Kidney capillary endothelial cell (primary cell): ENCODE results near the gene ASPHD1.
"Not testable (repeated sequence)": the region's sequence is repeated elsewhere in the genome, so short reads cannot be mapped to it uniquely, and the experiment has no call there.

Source experiments
- DNase-seq: peaks from one replicate; pipeline ENCODE4 v3.0.0-alpha.2; 2018; ENCODE audit warnings: low spot score

The ASPHD1 gene

GRCh38 chr16:29907973-29908372 is 7.7 kb downstream of the ASPHD1 start:
- no peak for DNase-seq

- DNase-seq, result no peak
These were observed 8.5 kb downstream of the ASPHD1 start for GRCh38 chr16:29908719-29909220.

DNA sequence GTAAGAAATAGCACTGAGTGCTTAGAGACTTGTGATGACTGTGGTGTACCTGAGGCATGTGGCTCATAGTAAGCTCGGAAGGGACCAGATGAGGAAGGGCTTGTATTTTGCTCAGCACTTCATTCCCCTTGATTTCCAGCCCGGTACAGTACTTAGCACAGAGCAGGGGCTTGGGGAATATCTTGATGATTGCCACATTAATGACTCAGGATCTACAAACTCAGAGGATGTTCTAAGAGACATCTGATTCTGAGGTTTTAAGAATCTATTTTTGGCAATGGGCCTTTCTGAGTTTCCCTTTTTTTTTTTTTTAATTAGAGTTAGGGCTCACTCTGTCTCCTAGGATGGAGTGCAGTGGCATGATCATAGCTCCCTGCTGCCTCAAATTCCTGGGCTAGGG is 9.1 kb downstream of the ASPHD1 start:
- DNase-seq, result no peak

GRCh38 chr16:29909851-29910250 is 9.6 kb downstream of the ASPHD1 start:
- not testable (repeated sequence) for DNase-seq

GRCh38 chr16:29910819-29911675 is 10.8 kb downstream of the ASPHD1 start:
- no peak for DNase-seq

GRCh38 chr16:29911676-29912010 is 11.4 kb downstream of the ASPHD1 start:
- no peak for DNase-seq

GRCh38 chr16:29912087-29912486 is 11.8 kb downstream of the ASPHD1 start:
- DNase-seq, result no peak

GRCh38 chr16:29913514-29913913 is 13.2 kb downstream of the ASPHD1 start:
- DNase-seq, result no peak

DNA sequence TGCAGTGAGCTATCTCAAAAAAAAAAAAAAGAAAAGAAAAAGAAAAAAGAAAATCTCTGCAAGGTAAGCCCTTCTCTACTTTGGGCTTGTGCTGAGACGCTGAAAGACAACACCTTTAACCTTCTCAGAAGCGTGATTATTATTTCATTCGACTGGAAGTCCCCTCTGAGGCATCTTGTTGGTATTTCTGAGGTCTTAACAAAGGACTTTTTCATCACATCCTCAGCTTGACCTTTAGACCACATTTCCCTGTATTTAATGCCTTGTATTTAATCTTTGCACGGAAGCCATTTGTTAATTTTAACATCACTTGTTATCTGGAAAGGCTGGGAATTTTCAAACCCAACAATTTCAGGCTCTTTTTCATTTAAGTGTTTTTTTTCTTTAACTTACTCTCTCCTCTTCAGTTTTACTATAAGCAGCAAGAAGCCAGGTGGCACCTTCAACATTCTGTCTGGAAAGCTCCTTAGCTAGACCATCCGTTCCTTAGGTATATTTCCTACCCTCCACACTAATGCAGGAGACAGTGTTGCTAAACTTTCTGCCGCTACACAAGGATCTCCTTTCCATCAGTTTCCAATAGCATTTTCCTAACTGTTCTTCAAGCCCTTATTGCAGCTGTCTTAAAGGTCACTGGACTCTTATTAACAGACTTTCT is 15.4 kb downstream of the ASPHD1 start:
- DNase-seq, result peak; percentile 13

GRCh38 chr16:29916979-29917378 is 16.7 kb downstream of the ASPHD1 start:
- DNase-seq, result no peak

DNA sequence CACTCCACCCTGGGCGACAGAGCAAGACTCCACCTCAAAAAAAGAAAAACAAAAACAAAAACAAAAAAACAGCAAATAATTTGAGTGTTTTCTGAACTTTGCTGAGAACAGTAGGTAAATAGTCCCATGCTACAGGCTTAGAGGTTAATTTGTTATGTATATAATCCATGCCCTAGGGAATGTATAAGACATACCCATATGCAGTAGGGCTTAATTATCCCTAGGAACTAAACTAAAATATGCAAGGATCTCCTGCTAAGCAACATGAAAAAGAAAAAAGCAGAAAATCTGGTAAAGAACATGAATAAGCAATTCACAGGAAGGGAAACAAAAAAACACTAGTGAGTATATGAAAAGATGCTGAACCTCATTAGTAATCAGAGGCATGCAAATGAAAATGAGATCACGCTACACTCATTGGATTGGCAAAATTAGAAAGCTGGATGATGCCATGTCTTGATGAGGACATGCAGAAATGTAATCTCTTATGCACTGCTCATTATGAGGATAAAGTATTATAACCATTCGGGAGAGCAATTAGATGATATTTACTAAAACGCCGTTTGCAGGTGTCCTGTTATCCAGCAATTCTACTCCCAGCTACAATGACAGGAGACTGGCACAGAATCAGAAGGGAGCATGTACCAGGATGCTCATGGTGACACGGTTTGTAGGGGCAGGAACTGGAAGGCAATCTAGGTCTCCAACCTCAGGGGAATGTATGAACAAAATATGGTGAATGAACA is 20.2 kb downstream of the ASPHD1 start:
- DNase-seq, result no peak

DNA sequence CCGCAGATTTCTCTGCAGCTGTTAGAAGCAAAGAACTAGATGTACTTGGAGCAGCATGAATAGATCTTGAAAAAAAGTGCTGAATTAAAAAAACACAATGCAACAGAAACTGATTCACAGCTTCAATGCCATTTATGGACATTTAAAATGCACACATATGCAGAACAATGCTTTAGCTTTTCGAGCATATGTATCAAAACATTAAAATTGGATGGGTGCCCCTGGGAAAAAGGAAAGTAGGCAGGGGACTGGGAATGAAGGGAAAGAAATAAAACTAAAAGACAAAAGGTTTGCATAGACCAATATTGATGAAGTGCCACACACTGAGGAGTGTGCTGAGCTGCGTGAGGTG is 20.7 kb downstream of the ASPHD1 start:
- DNase-seq, result no peak

DNA sequence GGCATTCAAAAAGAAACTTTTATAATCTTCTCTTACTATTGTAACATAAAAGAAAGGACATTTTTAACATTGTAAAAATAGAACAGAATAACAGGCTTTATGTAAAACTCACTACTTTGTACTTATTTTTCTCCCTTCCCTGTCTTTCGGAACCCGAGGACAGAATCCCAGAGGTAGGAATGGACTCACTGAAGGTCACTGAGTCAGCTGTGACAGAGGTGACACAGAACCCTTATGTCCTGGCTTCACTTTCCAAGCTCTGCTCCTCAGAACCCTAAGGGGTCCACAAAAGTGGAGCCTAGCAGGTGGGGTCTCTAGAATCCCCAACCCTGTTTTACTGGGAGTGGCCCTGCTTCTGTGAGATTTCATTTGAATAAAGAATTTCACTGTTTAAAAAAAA is 22.0 kb downstream of the ASPHD1 start:
- no peak for DNase-seq

- no peak for DNase-seq
These were observed 22.8 kb downstream of the ASPHD1 start for GRCh38 chr16:29922986-29923501.

GRCh38 chr16:29925105-29925756 is 24.9 kb downstream of the ASPHD1 start:
- DNase-seq, result no peak

DNA sequence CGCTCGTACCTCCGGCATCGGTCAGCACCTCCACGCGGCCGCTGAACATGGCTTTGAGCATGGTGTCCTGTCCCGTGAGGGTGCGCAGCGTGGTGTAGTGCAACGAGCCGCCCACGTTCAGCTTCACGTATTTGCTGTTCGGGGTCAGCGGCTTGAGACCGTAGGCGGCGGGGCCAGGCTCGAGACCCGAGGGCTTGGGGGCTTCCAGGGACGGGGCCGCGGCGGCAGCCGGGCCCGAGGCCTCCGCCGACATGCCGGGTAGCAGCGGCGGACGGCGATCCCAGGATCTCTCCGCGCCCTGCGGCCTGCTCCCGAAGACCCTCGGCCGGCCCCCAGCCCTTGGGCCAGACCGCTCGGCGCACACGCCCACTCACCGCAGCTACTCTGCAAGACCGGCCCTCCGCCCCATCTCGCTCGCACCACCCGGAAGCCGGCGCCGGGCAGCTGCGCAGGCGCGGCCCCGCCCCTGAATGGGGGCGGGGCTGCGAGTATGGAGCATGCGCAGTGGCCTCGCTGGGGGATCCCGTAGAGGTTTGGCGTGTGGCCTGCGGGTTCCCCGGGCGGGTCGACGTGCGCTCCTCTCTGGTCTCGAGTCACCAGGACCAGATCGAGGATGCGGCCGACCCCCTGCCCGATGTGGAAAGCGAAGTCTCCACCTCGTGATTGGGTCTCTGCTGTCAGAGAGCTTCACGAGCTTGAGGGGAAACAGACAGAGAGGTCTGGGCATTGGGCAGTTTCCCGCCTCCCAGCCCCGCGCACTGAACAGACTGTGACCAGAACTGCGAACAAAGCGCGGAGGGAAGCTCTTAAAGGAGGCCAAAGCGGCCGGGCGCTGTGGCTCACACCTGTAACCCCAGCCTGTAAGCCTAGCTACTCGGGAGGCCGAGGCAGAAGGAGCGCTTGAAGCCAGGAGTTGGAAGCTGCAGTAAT is 25.8 kb downstream of the ASPHD1 start, which contains the start of gene KCTD13:
KCTD13 (minus strand) TSS at position 446 of the 930 bp plus-strand sequence; CDS start at position 253, 193 bp downstream.
- peak; percentile 79 for DNase-seq

GRCh38 chr16:29926711-29927052 is 26.4 kb downstream of the ASPHD1 start:
- peak; percentile 14 for DNase-seq

GRCh38 chr16:29927070-29927905 is 27.0 kb downstream of the ASPHD1 start:
- DNase-seq, result no peak

- not testable (repeated sequence) for DNase-seq
These were observed 31.5 kb downstream of the ASPHD1 start for GRCh38 chr16:29931750-29932149.

- DNase-seq, result no peak
These were observed 40.4 kb downstream of the ASPHD1 start for GRCh38 chr16:29940656-29941055.
